ENCODE data around the gene AP1G1. TPM values are rescaled to one million over a fixed set of nuclear protein-coding genes. Genes with fewer than 3 reads are reported as not detected.

AP1G1 gene
- 10 to 100 TPM; 53.9 to 57.4 TPM for total RNA-seq

DNA sequence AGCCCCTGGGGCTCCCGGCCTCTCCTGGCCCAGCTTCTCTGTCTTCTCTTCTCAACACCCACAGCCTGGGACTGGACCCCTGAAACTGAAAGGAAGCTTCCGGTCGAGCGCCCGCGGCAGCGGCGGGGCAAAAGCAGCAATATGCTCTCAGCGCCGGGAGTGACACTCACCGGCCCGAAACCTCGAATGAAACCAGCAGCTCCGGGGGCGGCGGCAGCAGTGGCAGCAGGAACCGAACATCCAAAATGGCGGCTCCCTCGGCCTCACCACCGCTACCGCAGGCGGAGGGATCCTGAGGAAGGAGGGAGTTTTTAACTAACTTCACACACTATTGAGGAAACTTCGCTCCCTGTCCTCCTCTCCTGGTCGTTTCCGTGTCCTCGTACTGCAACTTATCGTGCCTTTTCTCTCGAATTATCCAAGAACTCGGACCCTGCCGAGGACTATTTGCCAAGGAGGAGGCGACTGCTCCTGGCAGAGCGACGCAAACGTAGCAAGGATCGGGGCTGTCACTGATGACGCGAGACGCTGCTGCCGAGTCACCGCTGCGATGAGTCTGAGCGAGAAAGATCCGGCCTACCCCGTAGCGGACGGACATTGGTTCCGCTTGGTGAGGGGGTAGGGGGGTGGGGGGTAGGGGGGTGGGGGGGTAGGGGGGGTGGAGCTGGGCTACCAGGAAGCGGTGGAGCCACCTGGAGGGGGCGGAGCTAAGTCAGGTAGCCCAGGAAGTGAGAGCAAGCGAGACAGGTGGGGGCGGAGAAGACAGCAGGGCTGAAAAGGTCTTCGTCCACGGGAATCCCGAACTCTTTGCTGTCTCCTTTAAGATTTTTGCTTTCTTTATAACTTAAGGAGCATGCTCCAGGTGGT, at the start of gene AP1G1:
AP1G1 (minus strand) TSS at position 242 of the 867 bp plus-strand sequence. CDS start 19,355 bp downstream, outside the sequence.
- Mint-ChIP-seq H3K36me3 (ENCODE audit: low read depth) (peaks cover 9% of the 10 kb centered on the region), H3K4me3 (peak within 1 kb of the TSS; percentile 99), H3K27ac (peak within 1 kb of the TSS; percentile 100), H3K27me3 (no peaks in the 10 kb centered on the region), H3K9me3 (no peaks in the 10 kb centered on the region), H3K4me1 (ENCODE audit: low read depth) (peaks cover 18% of the 10 kb centered on the region)
- CTCF ChIA-PET, result interaction anchor here (1.4 to 2.5 kb wide), 2 partner anchors 74 to 153 kb away, joined by 6 to 32 read pairs; partner anchors contain the start of gene ZNF821
- TF ChIP-seq, protein P1, sequence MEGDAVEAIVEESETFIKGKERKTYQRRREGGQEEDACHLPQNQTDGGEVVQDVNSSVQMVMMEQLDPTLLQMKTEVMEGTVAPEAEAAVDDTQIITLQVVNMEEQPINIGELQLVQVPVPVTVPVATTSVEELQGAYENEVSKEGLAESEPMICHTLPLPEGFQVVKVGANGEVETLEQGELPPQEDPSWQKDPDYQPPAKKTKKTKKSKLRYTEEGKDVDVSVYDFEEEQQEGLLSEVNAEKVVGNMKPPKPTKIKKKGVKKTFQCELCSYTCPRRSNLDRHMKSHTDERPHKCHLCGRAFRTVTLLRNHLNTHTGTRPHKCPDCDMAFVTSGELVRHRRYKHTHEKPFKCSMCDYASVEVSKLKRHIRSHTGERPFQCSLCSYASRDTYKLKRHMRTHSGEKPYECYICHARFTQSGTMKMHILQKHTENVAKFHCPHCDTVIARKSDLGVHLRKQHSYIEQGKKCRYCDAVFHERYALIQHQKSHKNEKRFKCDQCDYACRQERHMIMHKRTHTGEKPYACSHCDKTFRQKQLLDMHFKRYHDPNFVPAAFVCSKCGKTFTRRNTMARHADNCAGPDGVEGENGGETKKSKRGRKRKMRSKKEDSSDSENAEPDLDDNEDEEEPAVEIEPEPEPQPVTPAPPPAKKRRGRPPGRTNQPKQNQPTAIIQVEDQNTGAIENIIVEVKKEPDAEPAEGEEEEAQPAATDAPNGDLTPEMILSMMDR (IDR thresholded peaks at IDR 0.05), result no peak
- ATAC-seq (peak; percentile 94), DNase-seq (peak; percentile 95)
- POLR2A ChIA-PET, result interaction anchor here (0.6 to 3.3 kb wide), 19 partner anchors 13 to 94 kb away, joined by 3 to 19 read pairs (median 4); partner anchors contain the start of genes ATXN1L, IST1 and ZNF821
- intact Hi-C loops (cut with micrococcal nuclease), result loop anchor here (5.0 kb wide), 2 partner anchors 73 to 88 kb away; partner anchors contain the start of genes IST1 and ZNF821

DNA sequence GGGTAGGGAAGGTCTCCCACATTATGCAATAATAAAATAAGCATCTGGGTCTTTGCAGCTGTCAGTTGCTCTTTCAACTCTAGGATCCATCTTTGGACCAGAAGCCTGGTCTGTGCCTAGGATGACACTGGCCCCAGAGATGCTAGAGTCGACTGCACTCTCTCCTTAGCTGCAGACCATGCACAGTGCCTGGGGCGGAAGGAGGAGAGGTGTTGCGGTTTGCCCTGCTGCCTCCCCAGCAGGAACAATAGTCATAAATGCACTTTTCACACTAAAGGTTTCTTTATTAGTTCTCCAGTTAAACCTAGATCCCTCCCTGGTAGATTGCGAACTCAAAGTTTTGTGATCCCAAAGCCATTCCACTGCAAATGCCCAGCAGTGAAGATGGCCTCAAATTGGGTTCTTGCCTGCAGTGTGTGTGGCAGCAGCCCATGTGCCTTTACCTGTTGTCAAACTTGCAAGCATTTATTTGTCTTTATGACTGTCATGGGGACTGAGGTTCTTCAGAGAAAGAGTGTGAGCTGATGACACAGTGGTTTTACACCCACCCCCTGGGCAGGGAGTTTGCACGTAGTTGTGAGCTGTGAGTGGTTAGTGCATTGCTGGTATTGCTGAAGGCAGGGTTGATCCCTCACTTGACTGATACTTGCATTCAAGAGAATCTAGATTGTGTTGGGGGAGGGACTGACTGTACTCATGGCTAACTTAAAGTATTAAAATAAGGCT, 47.5 kb upstream of the AP1G1 start:
- H3K4me3 Mint-ChIP-seq, result no peak overlapping the region
- ChIA-PET CTCF (interaction anchor here (1.3 to 6.2 kb wide), 4 partner anchors 16 to 106 kb away, joined by 3 to 29 read pairs (median 4); partner anchors contain the start of gene ZNF821), POLR2A (interaction anchor here (0.6 to 1.8 kb wide), 5 partner anchors 10 to 48 kb away, joined by 3 to 6 read pairs (median 3); partner anchors contain the start of genes AP1G1, ATXN1L and IST1)
- ATAC-seq, result peak; percentile 92
- peak overlapping the region; percentile 84 for H3K27ac Mint-ChIP-seq
- peak; percentile 69 for DNase-seq
- H3K36me3 Mint-ChIP-seq (ENCODE audit: low read depth), result peaks cover 9% of the 10 kb centered on the region
- H3K4me1 Mint-ChIP-seq (ENCODE audit: low read depth), result peaks cover 49% of the 10 kb centered on the region
- intact Hi-C loops (cut with micrococcal nuclease), result no loop called here
- no peaks in the 10 kb centered on the region for H3K27me3 Mint-ChIP-seq
- H3K9me3 Mint-ChIP-seq, result no peaks in the 10 kb centered on the region
- TF ChIP-seq, protein P1 (IDR thresholded peaks at IDR 0.05), result no peak

DNA sequence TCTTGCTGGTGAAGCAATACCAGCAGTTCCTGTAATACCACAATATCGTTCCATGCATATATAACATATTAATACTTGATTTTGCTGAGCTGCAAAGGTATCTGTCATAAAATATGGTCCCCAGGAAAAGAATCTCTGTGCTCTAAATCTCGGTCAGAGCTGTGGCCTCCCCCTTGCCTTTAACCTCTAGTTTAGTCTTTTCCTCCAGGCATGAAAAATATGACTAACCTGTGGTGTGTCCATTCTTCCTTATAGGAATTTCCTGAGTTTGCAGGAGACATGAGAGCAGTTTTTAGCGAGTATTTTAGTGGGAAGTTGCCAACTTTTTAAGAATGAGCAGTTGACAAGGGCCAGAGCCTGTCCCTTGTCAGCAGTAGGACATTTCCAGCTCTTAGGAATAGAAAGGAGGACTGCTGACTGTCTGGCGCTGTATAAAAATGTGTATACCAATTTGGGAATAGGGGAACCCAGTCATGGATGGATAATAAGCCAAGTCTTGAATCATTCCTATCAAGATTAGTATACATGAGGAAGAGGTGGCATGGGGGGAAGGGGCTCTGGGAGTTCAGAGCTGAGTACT, 45.8 kb upstream of the AP1G1 start:
- ATAC-seq, result no peak
- TF ChIP-seq, protein P1 (IDR thresholded peaks at IDR 0.05), result no peak
- Mint-ChIP-seq H3K9me3 (no peaks in the 10 kb centered on the region), H3K27ac (peak overlapping the region; percentile 32), H3K27me3 (no peaks in the 10 kb centered on the region), H3K36me3 (ENCODE audit: low read depth) (peaks cover 17% of the 10 kb centered on the region), H3K4me3 (no peak overlapping the region), H3K4me1 (ENCODE audit: low read depth) (peaks cover 49% of the 10 kb centered on the region)
- no peak for DNase-seq
- POLR2A ChIA-PET, result interaction anchor here (0.7 kb wide), 1 partner anchor 18 kb away, joined by 3 read pairs; no protein-coding TSS in a partner anchor
- CTCF ChIA-PET, result interaction anchor here (0.5 to 6.2 kb wide), 2 partner anchors 29 to 246 kb away, joined by 3 to 29 read pairs; partner anchors contain the start of gene ZNF821
- intact Hi-C loops (cut with micrococcal nuclease), result no loop called here

DNA sequence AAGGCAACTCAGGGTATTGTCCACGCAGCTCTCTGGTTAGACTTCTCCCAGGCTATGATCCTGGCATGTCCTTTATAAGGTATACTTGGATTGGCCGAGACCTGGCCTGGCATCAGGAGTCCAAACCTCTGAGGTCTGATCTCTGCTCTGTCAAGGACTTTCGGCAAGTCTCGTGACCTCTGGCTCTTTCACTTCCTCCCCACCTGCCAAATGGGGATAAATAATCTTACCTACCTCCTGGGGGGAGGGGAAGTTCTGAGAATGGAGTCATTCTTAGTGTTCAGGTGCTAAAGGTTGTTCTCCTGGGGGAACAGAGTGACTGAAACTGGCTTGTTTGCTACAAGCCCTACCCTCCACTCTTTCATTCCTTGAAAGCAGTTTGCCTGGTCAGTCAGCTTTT, 44.8 kb upstream of the AP1G1 start:
- H3K36me3 Mint-ChIP-seq (ENCODE audit: low read depth), result peaks cover 21% of the 10 kb centered on the region
- peak overlapping the region; percentile 8 for H3K27ac Mint-ChIP-seq
- no peaks in the 10 kb centered on the region for H3K27me3 Mint-ChIP-seq
- TF ChIP-seq, protein P1 (IDR thresholded peaks at IDR 0.05), result no peak
- no peak overlapping the region for H3K4me3 Mint-ChIP-seq
- no peaks in the 10 kb centered on the region for H3K9me3 Mint-ChIP-seq
- ATAC-seq (no peak), DNase-seq (no peak)
- POLR2A ChIA-PET, result interaction anchor here (0.6 to 2.2 kb wide), 4 partner anchors 8 to 49 kb away, joined by 3 to 8 read pairs (median 4); partner anchors contain the start of gene IST1
- peaks cover 51% of the 10 kb centered on the region for H3K4me1 Mint-ChIP-seq (ENCODE audit: low read depth)
- intact Hi-C loops (cut with micrococcal nuclease), result no loop called here
- CTCF ChIA-PET, result interaction anchor here (1.4 to 3.2 kb wide), 2 partner anchors 28 to 29 kb away, joined by 3 to 11 read pairs; no protein-coding TSS in a partner anchor
